HepG2 (cell line): ENCODE results near the gene VWCE. TPM values are rescaled to one million over a fixed set of nuclear protein-coding genes. Genes with fewer than 3 reads are reported as not detected.

Source experiments
- ATAC-seq: fragments of 200-7000 bp; cut with Tn5 transposase; 3 replicates; pipeline ENCODE4 v1.9.1; 2020; ENCODE audit warnings: mild to moderate bottlenecking, moderate library complexity
- BruUV-seq: library from RNA; stranded (reverse); fragments of 400-500 nt; replicated peaks from 2 replicates; lab custom pipeline; 2021; lab: Mats Ljungman, UMichigan
- CTCF ChIA-PET: fragments of 300-600 bp; formaldehyde crosslinking; extraction: SDS; loops from one replicate; lab custom pipeline; 2021; ENCODE audit warnings: low total read pairs, inconsistent platforms, low intra/inter-chr PET ratio; lab: Yijun Ruan, JAX
- POLR2A ChIA-PET: fragments of 350-600 bp; sonication (Branson Sonifier 250); formaldehyde crosslinking; loops from one replicate; lab custom pipeline; 2020; ENCODE audit warnings: antibody characterized with exemption, inconsistent platforms; lab: Yijun Ruan, JAX
- DNase-seq: peaks from one replicate; pipeline ENCODE4 v3.0.0-alpha.2; 2015; ENCODE audit warnings: low spot score
- FAIRE-seq: peaks from 3 replicates; lab custom pipeline; 2011; peaks lifted over from hg19 to GRCh38; lab: Jason Lieb, UNC
- H2AFZ ChIP-seq: one replicate; pipeline ENCODE4 v1.6.1; 2011; ENCODE audit warnings: low read length, inconsistent platforms
- H3K27ac ChIP-seq: fragments of 300-600 bp; 3 replicates; pipeline ENCODE4 v1.8.0; 2011; ENCODE audit warnings: mixed run types, mild to moderate bottlenecking, mixed read lengths, low read length, inconsistent platforms; ENCODE audit not compliant: insufficient read depth; ENCODE audit errors: extremely low read length
- H3K27me3 ChIP-seq, 2 experiments: fragments of 200-600 bp in 1 of 2; 2 replicates in 1 of 2; 3 replicates in 1 of 2; pipeline versions ENCODE4 v1.6.0 to v1.8.0; 2011; ENCODE audit warnings: low read length in 2 of 2, mild to moderate bottlenecking in 2 of 2, moderate library complexity in 2 of 2, inconsistent platforms in 1 of 2; ENCODE audit not compliant: insufficient read depth in 2 of 2, control insufficient read depth in 1 of 2
- H3K36me3 ChIP-seq, 2 experiments: fragments of 200-600 bp in 1 of 2; replicated peaks in 1 of 2; 2 replicates in 1 of 2; 3 replicates in 1 of 2; pipeline versions ENCODE4 v1.5.1 to v1.8.0; 2011; ENCODE audit warnings: low read length in 2 of 2, inconsistent platforms in 1 of 2; ENCODE audit not compliant: insufficient read depth in 2 of 2, control insufficient read depth in 1 of 2
- H3K4me1 ChIP-seq: 2 replicates; pipeline ENCODE4 v1.5.1; 2012; ENCODE audit warnings: low read length, inconsistent platforms; ENCODE audit not compliant: insufficient read depth
- H3K4me2 ChIP-seq: 2 replicates; pipeline ENCODE4 v1.6.0; 2011; ENCODE audit warnings: low read depth, low read length, inconsistent platforms
- H3K4me3 ChIP-seq, 3 experiments: fragments of 200-600 bp in 1 of 3; sonication (generic), shearing (Covaris generic) in 1 of 3; replicated peaks in 1 of 3; 2 replicates each; pipeline ENCODE4 v1.5.1; 2011 to 2016; ENCODE audit warnings: low read length in 3 of 3, inconsistent platforms in 2 of 3, low read depth in 2 of 3, mild to moderate bottlenecking in 2 of 3, control low read depth in 1 of 3, mixed read lengths in 1 of 3; ENCODE audit not compliant: insufficient read depth in 1 of 3
- H3K79me2 ChIP-seq: one replicate; pipeline ENCODE4 v1.6.1; 2011; ENCODE audit warnings: low read length, inconsistent platforms; ENCODE audit not compliant: insufficient read depth
- H3K9ac ChIP-seq: 2 replicates; pipeline ENCODE4 v1.6.0; 2011; ENCODE audit warnings: mild to moderate bottlenecking, low read depth, low read length, inconsistent platforms; ENCODE audit not compliant: insufficient read depth
- H3K9me3 ChIP-seq: 2 replicates; pipeline ENCODE4 v1.5.1; 2012; ENCODE audit warnings: mild to moderate bottlenecking, low read length
- H4K20me1 ChIP-seq: 2 replicates; pipeline ENCODE4 v1.6.0; 2011; ENCODE audit warnings: inconsistent platforms, mild to moderate bottlenecking, low read length, moderate library complexity; ENCODE audit not compliant: insufficient read depth
- ARNT2 ChIP-seq: sonication (generic); formaldehyde crosslinking; IDR thresholded peaks from 2 replicates; pipeline ENCODE4 v1.8.0; 2022; ENCODE audit warnings: mild to moderate bottlenecking, low read depth, missing genetic modification reagents, moderate library complexity
- FOXO4 ChIP-seq: sonication (generic); formaldehyde crosslinking; conservative IDR thresholded peaks from 2 replicates; pipeline ENCODE4 v1.8.1; 2023; ENCODE audit warnings: missing genetic modification reagents
- KMT2A ChIP-seq: sonication (generic); formaldehyde crosslinking; IDR thresholded peaks from 2 replicates; pipeline ENCODE4 v1.4.0; 2020; ENCODE audit warnings: missing genetic modification reagents
- SRF ChIP-seq: IDR thresholded peaks from 2 replicates; pipeline ENCODE4 v1.6.1; 2011; ENCODE audit warnings: mild to moderate bottlenecking, low read depth, low read length, moderate library complexity
- TCF7 ChIP-seq: sonication (generic); IDR thresholded peaks from 2 replicates; pipeline ENCODE4 v1.6.1; 2016; ENCODE audit warnings: antibody characterized with exemption, low read depth
- ZMYM2 ChIP-seq: sonication (generic); formaldehyde crosslinking; IDR thresholded peaks from 2 replicates; pipeline ENCODE4 v1.8.0; 2022; ENCODE audit warnings: mild to moderate bottlenecking, missing genetic modification reagents
- ZNF230 ChIP-seq: sonication (generic); formaldehyde crosslinking; IDR thresholded peaks from 2 replicates; pipeline ENCODE4 v1.4.0; 2020; ENCODE audit warnings: mild to moderate bottlenecking, missing genetic modification reagents
- ZNF367 ChIP-seq: sonication (generic); formaldehyde crosslinking; IDR thresholded peaks from 2 replicates; pipeline ENCODE4 v1.4.0; 2020; ENCODE audit warnings: missing genetic modification reagents, borderline replicate concordance
- ZNF558 ChIP-seq: sonication (generic); formaldehyde crosslinking; IDR thresholded peaks from 2 replicates; pipeline ENCODE4 v1.9.0; 2022; ENCODE audit warnings: mild to moderate bottlenecking, missing genetic modification reagents, borderline replicate concordance
- ZNF646 ChIP-seq: sonication (generic); formaldehyde crosslinking; IDR thresholded peaks from 2 replicates; pipeline ENCODE4 v1.9.0; 2021; ENCODE audit warnings: mild to moderate bottlenecking, missing genetic modification reagents
- ZNF747 ChIP-seq: sonication (generic); formaldehyde crosslinking; IDR thresholded peaks from 2 replicates; pipeline ENCODE4 v1.8.1; 2023; ENCODE audit warnings: missing genetic modification reagents, mild to moderate bottlenecking, borderline replicate concordance
- ZNF777 ChIP-seq: sonication (generic); formaldehyde crosslinking; IDR thresholded peaks from 2 replicates; pipeline ENCODE4 v1.4.0; 2020; ENCODE audit warnings: missing genetic modification reagents
- ZNF782 ChIP-seq: sonication (generic); formaldehyde crosslinking; IDR thresholded peaks from 2 replicates; pipeline ENCODE4 v1.4.0; 2020; ENCODE audit warnings: missing genetic modification reagents, mild to moderate bottlenecking, borderline replicate concordance
- ZNF788 ChIP-seq: sonication (generic); formaldehyde crosslinking; IDR thresholded peaks from 2 replicates; pipeline ENCODE4 v1.5.0; 2020; ENCODE audit warnings: mild to moderate bottlenecking, missing genetic modification reagents, borderline replicate concordance
- ZSCAN25 ChIP-seq: sonication (generic); formaldehyde crosslinking; IDR thresholded peaks from 2 replicates; pipeline ENCODE4 v1.8.0; 2022; ENCODE audit warnings: mild to moderate bottlenecking, missing genetic modification reagents
- WGBS: methylation state at CpG from one replicate; pipeline ENCODE4 v1.1.6; 2017; ENCODE audit warnings: low lambda C conversion rate; 5-methylcytosine and 5-hydroxymethylcytosine counted together
- in situ Hi-C: cut with HindIII; loops from 2 replicates; pipeline ENCODE4 v1.10.0; 2017; ENCODE audit warnings: low pct_unique_long_range_greater_than_20kb; ENCODE audit not compliant: extremely low pct_ligation_motif_present
- intact Hi-C: fragments of 100-400 bp; cut with micrococcal nuclease; formaldehyde crosslinking; loops from one replicate; pipeline ENCODE4 v1.10.0; 2022; ENCODE audit not compliant: unreplicated experiment
- polyA plus RNA-seq, 8 experiments: library from polyadenylated mRNA; depleted of rRNA in 3 of 8; stranded (reverse) in 7 of 8; unstranded in 1 of 8; fragments of >200 nt; fragmentation: Illumina TruSeq in 4 of 8; extraction: Trizol in 4 of 8; gene quantifications; 2 replicates each; pipeline versions ENCODE4 v1.2.1 to v1.2.3, GENCODE V29; 2011 to 2016; ENCODE audit warnings: low read depth in 4 of 8, missing spikeins in 1 of 8, mixed read lengths in 1 of 8; ENCODE audit not compliant: insufficient read depth in 1 of 8
- total RNA-seq, 5 experiments: library from RNA; depleted of rRNA; stranded (reverse); fragments of >200 nt; fragmentation: Illumina TruSeq; extraction: Trizol; gene quantifications; 2 replicates each; pipeline ENCODE4 v1.2.3, GENCODE V29; 2016; ENCODE audit warnings: low read depth in 1 of 5

VWCE gene
- total and polyA plus RNA-seq, 2 of the 13 experiments (the other 11 are each of a cell fraction or from before 2014, with no cell fraction given), result 27.6 to 58.3 TPM

- H3K36me3 ChIP-seq, result peaks cover 7 to 32% of the 10 kb centered on the region in 2 experiments
- POLR2A ChIA-PET, result interaction anchor here (0.5 to 4.7 kb wide), 19 partner anchors 9 to 95 kb away, joined by 3 to 146 read pairs (median 7); partner anchors contain the start of genes CPSF7, CYB561A3, SDHAF2 and TMEM138
- intact Hi-C loops (loop anchor here (1.0 to 10.0 kb wide), 4 partner anchors 29 to 79 kb away; partner anchors contain the start of gene TMEM138), in situ Hi-C loops (no loop called here)
- H3K4me2 ChIP-seq, result peak overlapping the region; percentile 95
- 2% methylated on average over 14 of the region's 19 CpGs for WGBS
- H3K79me2 ChIP-seq, result peaks cover 85% of the 10 kb centered on the region
- ATAC-seq (no peak; the same call in 2 of the 3 replicates), DNase-seq (no peak), FAIRE-seq (no peak)
- peaks cover 25% of the 10 kb centered on the region for H4K20me1 ChIP-seq
- H2AFZ ChIP-seq, result no peak overlapping the region
- BruUV-seq, result no TSS peak
- peaks cover 65% of the 10 kb centered on the region for H3K4me1 ChIP-seq
- H3K9ac ChIP-seq, result peak overlapping the region; percentile 100
- H3K9me3 ChIP-seq, result no peaks in the 10 kb centered on the region
- H3K4me3 ChIP-seq, result peak overlapping the region; percentile 95 to 98 (median 96)
- peak overlapping the region; percentile 91 for H3K27ac ChIP-seq
- H3K27me3 ChIP-seq, result no peaks in the 10 kb centered on the region; a peak in 1 of 5 replicates
- CTCF ChIA-PET, result interaction anchor here (4.1 kb wide), 1 partner anchor 51 kb away, joined by 69 read pairs; no protein-coding TSS in a partner anchor
- TF ChIP-seq ZNF777 (peak; percentile 37; the same call in 1 of the 2 replicates), FOXO4 (0 out of 2 replicates have a peak, but pooled peaks have one; percentile 14), ZNF367 (CRISPR knock-in tag) (no peak), ARNT2 (CRISPR knock-in tag) (0 out of 2 replicates have a peak, but pooled peaks have one; percentile 3), ZNF788 (CRISPR knock-in tag) (0 out of 2 replicates have a peak, but pooled peaks have one; percentile 5), ZNF230 (0 out of 2 replicates have a peak, but pooled peaks have one; percentile 15), ZNF747 (peak; percentile 58; the same call in 1 of the 2 replicates), ZMYM2 (peak; percentile 28; the same call in 1 of the 2 replicates), SRF (no peak), ZNF782 (CRISPR knock-in tag) (no peak), ZNF646 (CRISPR knock-in tag) (no peak), TCF7 (peak; percentile 31; the same call in 1 of the 2 replicates), ZSCAN25 (CRISPR knock-in tag) (no peak; the same call in 1 of the 2 replicates), KMT2A (CRISPR knock-in tag) (no peak), ZNF558 (CRISPR knock-in tag) (0 out of 2 replicates have a peak, but pooled peaks have one; percentile 76)
Observed at GRCh38 chr11:61333550-61334433, 38.7 kb upstream of the VWCE start.
